Tibial nerve (tissue), 4 donors: ENCODE results near the gene RPTN.

ENCODE experiments used
- EP300 ChIP-seq, 2 donors: sonication (generic); formaldehyde crosslinking; IDR thresholded peaks; one replicate each; pipeline ENCODE4 v1.6.1; 2017; ENCODE audit warnings: antibody characterized with exemption in 2 of 2, mild to moderate bottlenecking in 1 of 2
- POLR2A ChIP-seq, 2 donors: fragments of 450-650 bp; IDR thresholded peaks; one replicate each; pipeline ENCODE4 v1.6.1; 2017; ENCODE audit warnings: antibody characterized with exemption in 2 of 2, mild to moderate bottlenecking in 2 of 2, moderate library complexity in 2 of 2
- TF ChIP-seq, protein P1 (sequence below), 5 experiments: fragments of 200-600 bp in 3 of 5; fragments of 450-650 bp in 2 of 5; sonication (generic) in 3 of 5; IDR thresholded peaks; one replicate each; pipeline ENCODE4 v1.5.1; 2016 to 2019; ENCODE audit warnings: antibody characterized with exemption in 5 of 5, mild to moderate bottlenecking in 3 of 5, moderate library complexity in 2 of 5

DNA sequence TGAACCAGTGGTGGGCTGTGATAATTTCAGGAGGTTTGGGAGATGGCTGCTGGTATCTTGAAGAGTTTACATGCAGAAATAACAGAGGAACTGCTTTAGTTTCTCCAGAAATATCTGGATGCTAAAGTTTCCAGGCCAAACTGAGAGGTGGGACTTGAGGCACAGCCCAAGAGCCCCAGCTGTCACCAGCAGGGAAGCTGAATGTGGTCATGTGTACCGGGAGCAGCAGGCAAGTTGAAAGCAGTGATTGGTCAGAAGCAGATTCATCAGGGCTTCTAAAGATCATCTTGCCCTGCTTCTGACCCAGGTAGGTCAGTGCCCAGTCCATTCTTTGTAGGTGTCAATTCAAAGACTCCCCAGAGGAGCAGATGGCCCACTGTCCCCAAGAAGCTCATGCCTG, 7.9 kb upstream of the RPTN start:
- TF ChIP-seq, protein P1, sequence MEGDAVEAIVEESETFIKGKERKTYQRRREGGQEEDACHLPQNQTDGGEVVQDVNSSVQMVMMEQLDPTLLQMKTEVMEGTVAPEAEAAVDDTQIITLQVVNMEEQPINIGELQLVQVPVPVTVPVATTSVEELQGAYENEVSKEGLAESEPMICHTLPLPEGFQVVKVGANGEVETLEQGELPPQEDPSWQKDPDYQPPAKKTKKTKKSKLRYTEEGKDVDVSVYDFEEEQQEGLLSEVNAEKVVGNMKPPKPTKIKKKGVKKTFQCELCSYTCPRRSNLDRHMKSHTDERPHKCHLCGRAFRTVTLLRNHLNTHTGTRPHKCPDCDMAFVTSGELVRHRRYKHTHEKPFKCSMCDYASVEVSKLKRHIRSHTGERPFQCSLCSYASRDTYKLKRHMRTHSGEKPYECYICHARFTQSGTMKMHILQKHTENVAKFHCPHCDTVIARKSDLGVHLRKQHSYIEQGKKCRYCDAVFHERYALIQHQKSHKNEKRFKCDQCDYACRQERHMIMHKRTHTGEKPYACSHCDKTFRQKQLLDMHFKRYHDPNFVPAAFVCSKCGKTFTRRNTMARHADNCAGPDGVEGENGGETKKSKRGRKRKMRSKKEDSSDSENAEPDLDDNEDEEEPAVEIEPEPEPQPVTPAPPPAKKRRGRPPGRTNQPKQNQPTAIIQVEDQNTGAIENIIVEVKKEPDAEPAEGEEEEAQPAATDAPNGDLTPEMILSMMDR (IDR thresholded peaks at IDR 0.05) = no peak
- TF ChIP-seq POLR2A (IDR thresholded peaks at IDR 0.05) (no peak), EP300 (IDR thresholded peaks at IDR 0.05) (no peak)
